ENCODE results near the gene NCKAP5.

Gene NCKAP5

GRCh38 chr2:133044556-133044955 lies 523.7 kb downstream of the NCKAP5 start:
- no peak for TF ChIP-seq REST (IDR thresholded peaks at IDR 0.05; ENCODE audit: insufficient read depth in 1 of 2, low read depth in 2 of 2, low read length in 2 of 2)
- TF ChIP-seq POLR2AphosphoS5 (IDR thresholded peaks at IDR 0.05; ENCODE audit: low read depth, low read length): no peak
- TF ChIP-seq FOXP2 (optimal IDR thresholded peaks at IDR 0.05; ENCODE audit: borderline replicate concordance, extremely low read depth, extremely low read length, insufficient read depth): no peak
- TF ChIP-seq SIN3A (IDR thresholded peaks at IDR 0.05; ENCODE audit: borderline replicate concordance, insufficient read depth, low read length): no peak

- TF ChIP-seq FOXP2 (optimal IDR thresholded peaks at IDR 0.05; ENCODE audit: borderline replicate concordance, extremely low read depth, extremely low read length, insufficient read depth): no peak
- TF ChIP-seq REST (IDR thresholded peaks at IDR 0.05; ENCODE audit: insufficient read depth in 1 of 2, low read depth in 2 of 2, low read length in 2 of 2): no peak
- no peak for TF ChIP-seq TAF1 (IDR thresholded peaks at IDR 0.05; ENCODE audit: borderline replicate concordance, insufficient read depth, low read length)
- no peak for TF ChIP-seq SIN3A (IDR thresholded peaks at IDR 0.05; ENCODE audit: borderline replicate concordance, insufficient read depth, low read length)
- no peak for TF ChIP-seq POLR2AphosphoS5 (IDR thresholded peaks at IDR 0.05; ENCODE audit: low read depth, low read length)
These were observed 528.1 kb downstream of the NCKAP5 start for GRCh38 chr2:133040170-133040569.

GRCh38 chr2:133039531-133039930 lies 528.7 kb downstream of the NCKAP5 start:
- TF ChIP-seq POLR2AphosphoS5 (IDR thresholded peaks at IDR 0.05; ENCODE audit: low read depth, low read length) (no peak), TAF1 (IDR thresholded peaks at IDR 0.05; ENCODE audit: borderline replicate concordance, insufficient read depth, low read length) (no peak), REST (IDR thresholded peaks at IDR 0.05; ENCODE audit: insufficient read depth in 1 of 2, low read depth in 2 of 2, low read length in 2 of 2) (no peak), SIN3A (IDR thresholded peaks at IDR 0.05; ENCODE audit: borderline replicate concordance, insufficient read depth, low read length) (no peak), FOXP2 (optimal IDR thresholded peaks at IDR 0.05; ENCODE audit: borderline replicate concordance, extremely low read depth, extremely low read length, insufficient read depth) (no peak)

GRCh38 chr2:133026536-133027177 lies 541.6 kb downstream of the NCKAP5 start:
- peak; percentile 79 to 93 for TF ChIP-seq REST (IDR thresholded peaks at IDR 0.05; ENCODE audit: insufficient read depth in 1 of 2, low read depth in 2 of 2, low read length in 2 of 2)
- no peak for TF ChIP-seq TAF1 (IDR thresholded peaks at IDR 0.05; ENCODE audit: borderline replicate concordance, insufficient read depth, low read length)

GRCh38 chr2:133025004-133025403 lies 543.3 kb downstream of the NCKAP5 start:
- TF ChIP-seq TAF1 (IDR thresholded peaks at IDR 0.05; ENCODE audit: borderline replicate concordance, insufficient read depth, low read length): no peak
- TF ChIP-seq POLR2AphosphoS5 (IDR thresholded peaks at IDR 0.05; ENCODE audit: low read depth, low read length): no peak

All from PFSK-1 (cell line).